Adrenal gland (tissue), 12 donors: Measurements from ENCODE around the gene QKI. TPM values are rescaled to one million over a fixed set of nuclear protein-coding genes. Genes with fewer than 3 reads are reported as not detected.
"Not testable (repeated sequence)": the region's sequence is repeated elsewhere in the genome, so short reads cannot be mapped to it uniquely, and the experiment has no call there.

Experiments used
- DNase-seq, 7 donors: peaks; one replicate each; pipeline ENCODE4 v3.0.0-alpha.2; 2019 to 2020
- H3K27ac ChIP-seq, 5 donors: fragments of 200-600 bp; sonication (generic) in 4 of 5; 1 replicate in 3 of 5; 2 replicates in 2 of 5; pipeline versions ENCODE4 v1.5.1 to v1.8.0; 2016 to 2020; ENCODE audit warnings: mild to moderate bottlenecking in 1 of 5
- H3K27me3 ChIP-seq: fragments of 200-600 bp; 2 replicates; pipeline ENCODE4 v1.8.0; 2021
- H3K36me3 ChIP-seq, 2 donors: fragments of 200-600 bp; replicated peaks in 1 of 2; 1 replicate in 1 of 2; 2 replicates in 1 of 2; pipeline versions ENCODE4 v1.5.1 to v1.8.0; 2018 to 2022
- H3K4me1 ChIP-seq, 2 donors: fragments of 200-600 bp; replicated peaks in 1 of 2; 1 replicate in 1 of 2; 2 replicates in 1 of 2; pipeline versions ENCODE4 v1.5.1 to v1.8.0; 2018 to 2021
- H3K4me3 ChIP-seq, 4 donors: fragments of 200-600 bp; sonication (generic) in 3 of 4; one replicate each; pipeline ENCODE4 v1.5.1; 2016 to 2018
- H3K9me3 ChIP-seq, 3 donors: fragments of 200-600 bp; sonication (generic) in 1 of 3; replicated peaks in 1 of 3; 1 replicate in 2 of 3; 2 replicates in 1 of 3; pipeline versions ENCODE4 v1.5.1 to v1.8.0; 2016 to 2021
- POLR2A ChIP-seq, 2 donors: fragments of 450-650 bp; IDR thresholded peaks; one replicate each; pipeline ENCODE4 v1.6.1; 2017; ENCODE audit warnings: antibody characterized with exemption in 2 of 2, mild to moderate bottlenecking in 2 of 2, moderate library complexity in 1 of 2
- WGBS, 4 donors: extraction: QIAGEN DNeasy Blood & Tissue Kit in 2 of 4; methylation state at CpG; one replicate each; pipeline versions ENCODE4 v1.1.5 to v1.1.7; 2013 to 2017; 5-methylcytosine and 5-hydroxymethylcytosine counted together
- intact Hi-C, 2 donors: fragments of 100-400 bp; cut with DNase I; formaldehyde crosslinking; loops; one replicate each; pipeline versions ENCODE4 v1.14.1 to v1.15.0; 2022 to 2023
- polyA plus RNA-seq, 3 donors: library from polyadenylated mRNA; stranded (reverse); fragments of 200-250 nt in 2 of 3; fragments of 350-450 nt in 1 of 3; fragmentation: Illumina TruSeq in 1 of 3; extraction: RNeasy Lipid Tissue Mini Kit (QIAGEN cat#74804) in 1 of 3; gene quantifications; one replicate each; pipeline ENCODE4 v1.2.3, GENCODE V29; 2013 to 2014
- total RNA-seq, 9 donors: library from RNA; depleted of rRNA in 4 of 9; stranded (reverse); fragments of >200 nt in 4 of 9; fragments of 120-200 nt in 1 of 9; fragmentation: NEBNext Ultra II Directional in 1 of 9; extraction: Animal tissue kit (Norgen Biotek cat#: 25700) in 1 of 9; gene quantifications; one replicate each; pipeline versions ENCODE4 v1.1.0 to v1.2.4, GENCODE V29; 2013 to 2023
- TF ChIP-seq, protein P1 (sequence below), 6 experiments: fragments of 450-650 bp in 4 of 6; fragments of 200-600 bp in 2 of 6; sonication (generic) in 1 of 6; IDR thresholded peaks; 1 replicate in 5 of 6; 2 replicates in 1 of 6; pipeline versions ENCODE4 v1.5.1 to v1.8.0; 2016 to 2021; ENCODE audit warnings: antibody characterized with exemption in 6 of 6, mild to moderate bottlenecking in 2 of 6, moderate library complexity in 1 of 6
- donor health status: healthy with polysubstance abuse.
- donor health status: Bipolar disorder and iron deficiency.
- donor health status: DM: yes; HTN: yes; CAD: no.
- donor health status: DM: no; HTN: no; CAD: no.
- donor health status: DM: no; HTN: no; CAD: no.
- donor health status: DM: yes; HTN: yes; CAD: no.

QKI gene
- total and polyA plus RNA-seq, 12 donors = 10.3 to 207 (median 130) TPM

GRCh38 chr6:163438940-163439335 is 24.4 kb downstream of the QKI start:
- H3K27me3 ChIP-seq = no peaks in the 10 kb centered on the region
- H3K27ac ChIP-seq = no peak overlapping the region
- TF ChIP-seq, protein P1, sequence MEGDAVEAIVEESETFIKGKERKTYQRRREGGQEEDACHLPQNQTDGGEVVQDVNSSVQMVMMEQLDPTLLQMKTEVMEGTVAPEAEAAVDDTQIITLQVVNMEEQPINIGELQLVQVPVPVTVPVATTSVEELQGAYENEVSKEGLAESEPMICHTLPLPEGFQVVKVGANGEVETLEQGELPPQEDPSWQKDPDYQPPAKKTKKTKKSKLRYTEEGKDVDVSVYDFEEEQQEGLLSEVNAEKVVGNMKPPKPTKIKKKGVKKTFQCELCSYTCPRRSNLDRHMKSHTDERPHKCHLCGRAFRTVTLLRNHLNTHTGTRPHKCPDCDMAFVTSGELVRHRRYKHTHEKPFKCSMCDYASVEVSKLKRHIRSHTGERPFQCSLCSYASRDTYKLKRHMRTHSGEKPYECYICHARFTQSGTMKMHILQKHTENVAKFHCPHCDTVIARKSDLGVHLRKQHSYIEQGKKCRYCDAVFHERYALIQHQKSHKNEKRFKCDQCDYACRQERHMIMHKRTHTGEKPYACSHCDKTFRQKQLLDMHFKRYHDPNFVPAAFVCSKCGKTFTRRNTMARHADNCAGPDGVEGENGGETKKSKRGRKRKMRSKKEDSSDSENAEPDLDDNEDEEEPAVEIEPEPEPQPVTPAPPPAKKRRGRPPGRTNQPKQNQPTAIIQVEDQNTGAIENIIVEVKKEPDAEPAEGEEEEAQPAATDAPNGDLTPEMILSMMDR (IDR thresholded peaks at IDR 0.05) = no peak
- no peak for TF ChIP-seq POLR2A (IDR thresholded peaks at IDR 0.05)
- H3K9me3 ChIP-seq = no peaks in the 10 kb centered on the region
- H3K4me1 ChIP-seq = peaks cover 13 to 59% of the 10 kb centered on the region in 2 donors
- DNase-seq = peak in 5 of 7 donors; percentile 37 to 60 (median 40)
- no peak overlapping the region for H3K4me3 ChIP-seq
- 88 to 94% (median 91%) methylated on average over 4 of the region's 4 CpGs for WGBS, 4 donors
- intact Hi-C loops = no loop called here
- no peaks in the 10 kb centered on the region for H3K36me3 ChIP-seq

DNA sequence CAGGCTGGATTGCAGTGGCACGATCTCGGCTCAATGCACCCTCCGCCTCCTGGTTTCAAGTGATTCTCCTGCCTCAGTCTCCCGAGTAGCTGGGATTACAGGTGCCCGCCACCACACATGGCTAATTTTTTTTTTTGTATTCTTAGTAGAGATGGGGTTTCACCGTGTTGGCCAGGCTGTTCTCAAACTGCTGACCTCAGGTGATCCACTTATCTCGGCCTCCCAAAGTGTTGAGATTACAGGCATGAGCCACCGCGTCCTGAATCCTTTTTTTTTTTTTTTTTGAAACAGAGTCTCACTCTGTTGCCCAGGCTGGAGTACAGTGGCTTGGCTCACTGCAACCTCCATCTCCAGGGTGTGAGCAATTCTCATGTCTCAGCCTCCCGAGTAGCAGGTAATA is 24.9 kb downstream of the QKI start:
- intact Hi-C loops, H3K27ac ChIP-seq, H3K36me3 ChIP-seq, DNase-seq, H3K4me3 ChIP-seq, H3K27me3 ChIP-seq, H3K9me3 ChIP-seq: not testable (repeated sequence)
- H3K4me1 ChIP-seq = peaks cover 16 to 59% of the 10 kb centered on the region in 2 donors
- 84 to 95% (median 90%) methylated on average over 10 of the region's 10 CpGs for WGBS, 4 donors

- Histone ChIP-seq H3K9me3 (no peaks in the 10 kb centered on the region), H3K36me3 (no peaks in the 10 kb centered on the region), H3K27ac (no peak overlapping the region), H3K27me3 (no peaks in the 10 kb centered on the region), H3K4me1 (peaks cover 16 to 63% of the 10 kb centered on the region in 2 donors), H3K4me3 (no peak overlapping the region)
- TF ChIP-seq, protein P1 (IDR thresholded peaks at IDR 0.05) = no peak
- no peak for TF ChIP-seq POLR2A (IDR thresholded peaks at IDR 0.05)
- intact Hi-C loops = no loop called here
- no peak for DNase-seq
These were observed 25.5 kb downstream of the QKI start for GRCh38 chr6:163439997-163440396.

GRCh38 chr6:163442336-163442735 is 27.8 kb downstream of the QKI start:
- intact Hi-C loops = no loop called here
- TF ChIP-seq, protein P1 (IDR thresholded peaks at IDR 0.05) = no peak
- no peak for TF ChIP-seq POLR2A (IDR thresholded peaks at IDR 0.05)

GRCh38 chr6:163444077-163444476 is 29.6 kb downstream of the QKI start:
- 59 to 69% (median 64%) methylated on average over 2 of the region's 2 CpGs for WGBS, 4 donors
- H3K9me3 ChIP-seq = no peaks in the 10 kb centered on the region

More at GRCh38 chr6:163442336-163442735, 27.8 kb downstream of the QKI start:
- Histone ChIP-seq H3K9me3 (no peaks in the 10 kb centered on the region), H3K4me1 (peaks cover 16 to 68% of the 10 kb centered on the region in 2 donors), H3K27ac (no peak overlapping the region), H3K4me3 (no peak overlapping the region), H3K27me3 (no peaks in the 10 kb centered on the region), H3K36me3 (no peaks in the 10 kb centered on the region)
- DNase-seq = no peak
- WGBS, 4 donors = 82 to 89% (median 87%) methylated on average over 2 of the region's 2 CpGs

More at GRCh38 chr6:163444077-163444476, 29.6 kb downstream of the QKI start:
- Histone ChIP-seq H3K27me3 (no peaks in the 10 kb centered on the region), H3K4me1 (peaks cover 16 to 68% of the 10 kb centered on the region in 2 donors), H3K4me3 (no peak overlapping the region), H3K27ac (no peak overlapping the region), H3K36me3 (no peaks in the 10 kb centered on the region)
- intact Hi-C loops = no loop called here
- no peak for DNase-seq
- TF ChIP-seq POLR2A (IDR thresholded peaks at IDR 0.05) = no peak
- TF ChIP-seq, protein P1 (IDR thresholded peaks at IDR 0.05) = no peak
